Activated naive CD8-positive, alpha-beta T cell (primary cell): ENCODE measurements around the gene YEATS2.
"Not testable (repeated sequence)": the region's sequence is repeated elsewhere in the genome, so short reads cannot be mapped to it uniquely, and the experiment has no call there.

Experiments
- H3K27ac Mint-ChIP-seq: one replicate; pipeline ENCODE4 v1.8.0; 2021; ENCODE audit warnings: mixed read lengths
- H3K27me3 Mint-ChIP-seq: one replicate; pipeline ENCODE4 v1.8.0; 2021; ENCODE audit warnings: mixed read lengths
- H3K36me3 Mint-ChIP-seq: one replicate; pipeline ENCODE4 v1.8.0; 2021; ENCODE audit warnings: mixed read lengths
- H3K4me1 Mint-ChIP-seq: one replicate; pipeline ENCODE4 v1.8.0; 2021; ENCODE audit warnings: low read depth, mixed read lengths
- H3K4me3 Mint-ChIP-seq: one replicate; pipeline ENCODE4 v1.8.0; 2021; ENCODE audit warnings: mild to moderate bottlenecking, mixed read lengths
- H3K9me3 Mint-ChIP-seq: one replicate; pipeline ENCODE4 v1.8.0; 2021; ENCODE audit warnings: low read depth, mixed read lengths

The YEATS2 gene

GRCh38 chr3:183737116-183737515 lies 39.5 kb downstream of the YEATS2 start:
- Mint-ChIP-seq H3K4me3 (no peak overlapping the region), H3K36me3 (peaks cover 16% of the 10 kb centered on the region), H3K27ac (no peak overlapping the region), H3K27me3 (no peaks in the 10 kb centered on the region), H3K9me3 (no peaks in the 10 kb centered on the region), H3K4me1 (no peaks in the 10 kb centered on the region)

- peaks cover 15% of the 10 kb centered on the region for H3K36me3 Mint-ChIP-seq
- not testable (repeated sequence) for H3K9me3 Mint-ChIP-seq, H3K27me3 Mint-ChIP-seq, H3K4me1 Mint-ChIP-seq, H3K4me3 Mint-ChIP-seq, H3K27ac Mint-ChIP-seq
Measured at GRCh38 chr3:183740154-183740553, 42.6 kb downstream of the YEATS2 start.

GRCh38 chr3:183743231-183743630 lies 45.6 kb downstream of the YEATS2 start:
- no peaks in the 10 kb centered on the region for H3K4me1 Mint-ChIP-seq
- no peak overlapping the region for H3K27ac Mint-ChIP-seq
- peaks cover 9% of the 10 kb centered on the region for H3K36me3 Mint-ChIP-seq
- no peak overlapping the region for H3K4me3 Mint-ChIP-seq
- H3K9me3 Mint-ChIP-seq: no peaks in the 10 kb centered on the region
- H3K27me3 Mint-ChIP-seq: no peaks in the 10 kb centered on the region

- Mint-ChIP-seq H3K27me3 (no peaks in the 10 kb centered on the region), H3K4me1 (no peaks in the 10 kb centered on the region), H3K4me3 (no peak overlapping the region), H3K9me3 (no peaks in the 10 kb centered on the region), H3K27ac (no peak overlapping the region), H3K36me3 (peaks cover 12% of the 10 kb centered on the region)
Measured at GRCh38 chr3:183745300-183746098, 47.9 kb downstream of the YEATS2 start.

GRCh38 chr3:183754052-183754451 lies 56.5 kb downstream of the YEATS2 start:
- Mint-ChIP-seq H3K9me3 (no peaks in the 10 kb centered on the region), H3K36me3 (peaks cover 6% of the 10 kb centered on the region), H3K4me3 (no peak overlapping the region), H3K27me3 (no peaks in the 10 kb centered on the region), H3K27ac (no peak overlapping the region), H3K4me1 (no peaks in the 10 kb centered on the region)

- Mint-ChIP-seq H3K4me3 (no peak overlapping the region), H3K4me1 (peaks cover 7% of the 10 kb centered on the region), H3K9me3 (no peaks in the 10 kb centered on the region), H3K27me3 (no peaks in the 10 kb centered on the region), H3K36me3 (peaks cover 11% of the 10 kb centered on the region), H3K27ac (no peak overlapping the region)
Measured at GRCh38 chr3:183762304-183762703, 64.7 kb downstream of the YEATS2 start.

- H3K4me3 Mint-ChIP-seq: no peak overlapping the region
- peaks cover 10% of the 10 kb centered on the region for H3K36me3 Mint-ChIP-seq
- peaks cover 7% of the 10 kb centered on the region for H3K4me1 Mint-ChIP-seq
- H3K27me3 Mint-ChIP-seq: no peaks in the 10 kb centered on the region
- H3K27ac Mint-ChIP-seq: peak overlapping the region; percentile 2
- no peaks in the 10 kb centered on the region for H3K9me3 Mint-ChIP-seq
Measured at GRCh38 chr3:183764847-183765731, 67.5 kb downstream of the YEATS2 start.

- Mint-ChIP-seq H3K9me3 (no peaks in the 10 kb centered on the region), H3K4me3 (no peak overlapping the region), H3K27me3 (no peaks in the 10 kb centered on the region), H3K4me1 (peaks cover 7% of the 10 kb centered on the region), H3K27ac (peak overlapping the region; percentile 72), H3K36me3 (peaks cover 7% of the 10 kb centered on the region)
Measured at GRCh38 chr3:183766107-183766506, 68.5 kb downstream of the YEATS2 start.

- no peaks in the 10 kb centered on the region for H3K9me3 Mint-ChIP-seq
- no peak overlapping the region for H3K4me3 Mint-ChIP-seq
Measured at GRCh38 chr3:183766745-183767606, 69.4 kb downstream of the YEATS2 start.

GRCh38 chr3:183768114-183768513 lies 70.5 kb downstream of the YEATS2 start:
- no peak overlapping the region for H3K4me3 Mint-ChIP-seq
- no peaks in the 10 kb centered on the region for H3K27me3 Mint-ChIP-seq
- H3K27ac Mint-ChIP-seq: no peak overlapping the region
- peaks cover 4% of the 10 kb centered on the region for H3K36me3 Mint-ChIP-seq
- H3K4me1 Mint-ChIP-seq: peaks cover 7% of the 10 kb centered on the region
- no peaks in the 10 kb centered on the region for H3K9me3 Mint-ChIP-seq

More at GRCh38 chr3:183766745-183767606, 69.4 kb downstream of the YEATS2 start:
- no peaks in the 10 kb centered on the region for H3K27me3 Mint-ChIP-seq
- peaks cover 7% of the 10 kb centered on the region for H3K4me1 Mint-ChIP-seq
- H3K27ac Mint-ChIP-seq: no peak overlapping the region
- peaks cover 4% of the 10 kb centered on the region for H3K36me3 Mint-ChIP-seq

GRCh38 chr3:183769453-183769852 lies 71.9 kb downstream of the YEATS2 start:
- Mint-ChIP-seq H3K9me3 (no peaks in the 10 kb centered on the region), H3K27ac (no peak overlapping the region), H3K27me3 (no peaks in the 10 kb centered on the region), H3K36me3 (peaks cover 8% of the 10 kb centered on the region), H3K4me3 (no peak overlapping the region), H3K4me1 (peaks cover 7% of the 10 kb centered on the region)

- H3K9me3 Mint-ChIP-seq: no peaks in the 10 kb centered on the region
- H3K27ac Mint-ChIP-seq: no peak overlapping the region
- H3K27me3 Mint-ChIP-seq: no peaks in the 10 kb centered on the region
- H3K4me3 Mint-ChIP-seq: no peak overlapping the region
- no peaks in the 10 kb centered on the region for H3K4me1 Mint-ChIP-seq
- peaks cover 13% of the 10 kb centered on the region for H3K36me3 Mint-ChIP-seq
Measured at GRCh38 chr3:183774631-183775030, 77.0 kb downstream of the YEATS2 start.

GRCh38 chr3:183775781-183776180 lies 78.2 kb downstream of the YEATS2 start:
- no peaks in the 10 kb centered on the region for H3K27me3 Mint-ChIP-seq
- H3K9me3 Mint-ChIP-seq: no peaks in the 10 kb centered on the region
- H3K4me3 Mint-ChIP-seq: no peak overlapping the region
- H3K27ac Mint-ChIP-seq: no peak overlapping the region
- peaks cover 15% of the 10 kb centered on the region for H3K36me3 Mint-ChIP-seq
- no peaks in the 10 kb centered on the region for H3K4me1 Mint-ChIP-seq

GRCh38 chr3:183776451-183776850 lies 78.9 kb downstream of the YEATS2 start:
- H3K27me3 Mint-ChIP-seq, H3K9me3 Mint-ChIP-seq, H3K27ac Mint-ChIP-seq, H3K4me3 Mint-ChIP-seq, H3K4me1 Mint-ChIP-seq: not testable (repeated sequence)
- peaks cover 15% of the 10 kb centered on the region for H3K36me3 Mint-ChIP-seq
